GM19324 (cell line): ENCODE data around the gene POLD2.

Source experiments
- ATAC-seq: cut with Tn5 transposase; IDR thresholded peaks from one replicate; pipeline ENCODE4 v1.9.1; 2021; ENCODE audit warnings: mild to moderate bottlenecking, moderate library complexity; ENCODE audit not compliant: unreplicated experiment, low FRiP score

Gene POLD2

DNA sequence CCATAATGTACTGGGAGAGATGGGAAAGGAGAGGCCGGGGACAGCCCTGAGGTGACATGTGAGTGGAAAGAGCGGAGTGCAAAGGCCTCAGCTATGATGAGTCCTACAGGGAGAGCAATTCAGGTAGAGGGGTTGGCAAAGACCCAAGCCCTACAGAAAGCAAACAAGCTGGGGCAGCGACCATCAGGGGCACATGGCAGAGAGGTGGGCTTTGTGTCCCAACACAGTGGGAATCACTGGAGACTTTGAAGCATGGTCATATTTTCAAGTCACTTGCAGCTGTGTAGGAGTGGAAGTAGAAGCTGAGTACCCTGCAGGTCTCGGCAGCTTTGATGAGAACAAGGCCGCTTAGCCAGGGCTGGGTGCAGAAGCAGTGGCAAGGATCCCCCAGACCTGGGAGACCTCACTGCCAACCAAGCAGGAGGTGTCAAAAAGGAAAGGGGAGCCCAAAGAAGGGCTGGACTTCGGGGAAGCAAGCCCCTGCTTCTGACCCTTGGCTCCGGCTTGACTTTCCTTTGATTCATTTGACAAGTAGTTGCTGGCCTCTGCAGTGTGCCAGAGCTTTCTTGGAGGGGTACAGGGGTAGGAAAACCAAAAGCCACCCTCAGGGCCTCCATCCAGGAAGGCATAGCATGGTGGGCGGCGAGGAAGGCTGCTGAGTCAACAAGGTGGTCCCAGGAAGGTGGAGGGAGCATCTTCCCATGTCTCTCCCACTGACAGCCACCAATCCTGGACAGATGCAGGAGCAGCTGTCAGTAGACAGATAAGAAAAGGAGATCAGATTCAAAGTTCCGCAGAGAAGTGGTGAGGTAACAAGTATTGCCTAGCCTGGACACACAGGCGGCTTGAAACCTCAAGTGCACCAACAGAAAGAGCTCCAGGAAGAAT is 56.0 kb downstream of the POLD2 start:
- no peak for ATAC-seq

DNA sequence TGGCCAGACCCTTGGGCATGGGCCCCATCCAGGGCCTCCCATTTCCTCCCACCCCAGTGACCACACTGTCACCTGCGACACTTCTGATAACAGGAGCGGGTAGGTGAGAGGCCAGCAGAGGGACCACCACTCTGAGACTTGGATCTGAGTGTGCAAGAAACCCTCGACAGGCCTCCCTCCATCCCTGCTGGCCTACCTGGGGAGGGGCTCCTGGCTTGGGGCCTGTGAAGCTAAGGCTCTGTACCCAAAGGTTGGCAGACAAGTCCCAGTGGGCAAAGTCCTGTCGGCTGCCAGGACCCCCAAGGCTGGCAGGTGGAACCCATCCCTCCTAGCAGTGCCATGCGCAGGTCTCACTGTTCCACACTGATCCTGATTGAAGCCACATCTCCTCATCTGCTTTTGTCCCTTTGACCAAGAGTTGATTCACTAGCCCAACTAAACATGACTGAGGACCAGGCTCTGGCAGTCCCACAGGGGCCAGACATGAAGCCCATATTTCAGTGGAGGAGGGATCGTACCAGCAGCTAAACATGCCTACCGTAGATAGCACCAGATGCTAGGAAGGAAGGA is 56.8 kb downstream of the POLD2 start:
- no peak for ATAC-seq

DNA sequence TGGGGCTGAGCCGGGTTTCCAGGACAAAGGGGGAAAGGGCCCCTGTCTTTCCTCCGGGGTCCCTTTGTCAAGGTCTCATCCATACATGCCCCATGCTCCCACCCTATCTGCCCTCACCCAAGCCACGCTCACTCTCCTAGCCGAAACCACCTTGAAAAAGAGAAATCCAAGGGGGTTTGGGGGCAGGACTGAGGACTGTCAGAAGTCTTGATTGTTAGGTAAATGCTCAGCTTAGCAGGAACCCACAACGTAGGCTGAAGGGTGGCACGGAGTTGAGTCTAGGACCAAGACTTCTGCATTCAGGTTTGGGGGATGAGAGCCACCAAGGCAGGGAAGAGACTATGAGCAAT is 57.3 kb downstream of the POLD2 start:
- ATAC-seq, result no peak

DNA sequence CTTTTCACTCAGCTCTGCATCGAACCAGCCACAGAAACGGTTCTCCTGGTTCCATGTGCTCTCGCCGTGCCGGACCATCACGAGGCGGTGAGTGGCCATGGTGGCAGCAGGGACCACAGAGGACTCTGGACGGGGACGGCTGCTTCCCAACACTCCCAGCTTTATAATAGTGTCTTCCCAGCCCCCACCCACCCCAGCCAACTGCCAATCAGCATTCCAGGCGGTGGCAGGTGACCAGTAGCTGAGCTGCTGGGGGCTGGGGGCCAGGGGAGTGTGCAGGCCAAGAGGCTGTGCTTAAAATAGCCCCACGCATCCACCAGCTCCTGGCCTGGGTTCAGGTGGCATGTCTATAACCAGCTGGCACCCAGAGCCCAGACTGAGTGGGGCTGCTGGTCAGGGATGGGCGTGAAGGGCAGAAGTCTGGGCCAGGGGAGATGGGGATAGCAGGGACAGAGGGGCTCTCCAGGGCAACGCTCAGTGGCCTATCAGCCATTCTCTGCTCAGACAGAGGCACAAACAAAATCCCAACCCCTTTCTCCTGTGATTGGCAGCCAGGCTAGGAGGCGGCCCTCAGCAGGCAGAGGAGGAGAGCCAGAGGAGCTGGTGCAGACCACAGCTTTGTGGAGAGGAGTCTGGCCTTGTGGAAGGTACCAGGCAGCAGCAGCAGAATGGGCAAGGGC is 57.8 kb downstream of the POLD2 start, which contains the start of gene PGAM2:
Gene PGAM2 (minus strand): TSS at position 137 of the 680 bp plus-strand sequence. CDS start 38 bp downstream, at position 99.
- no peak for ATAC-seq

DNA sequence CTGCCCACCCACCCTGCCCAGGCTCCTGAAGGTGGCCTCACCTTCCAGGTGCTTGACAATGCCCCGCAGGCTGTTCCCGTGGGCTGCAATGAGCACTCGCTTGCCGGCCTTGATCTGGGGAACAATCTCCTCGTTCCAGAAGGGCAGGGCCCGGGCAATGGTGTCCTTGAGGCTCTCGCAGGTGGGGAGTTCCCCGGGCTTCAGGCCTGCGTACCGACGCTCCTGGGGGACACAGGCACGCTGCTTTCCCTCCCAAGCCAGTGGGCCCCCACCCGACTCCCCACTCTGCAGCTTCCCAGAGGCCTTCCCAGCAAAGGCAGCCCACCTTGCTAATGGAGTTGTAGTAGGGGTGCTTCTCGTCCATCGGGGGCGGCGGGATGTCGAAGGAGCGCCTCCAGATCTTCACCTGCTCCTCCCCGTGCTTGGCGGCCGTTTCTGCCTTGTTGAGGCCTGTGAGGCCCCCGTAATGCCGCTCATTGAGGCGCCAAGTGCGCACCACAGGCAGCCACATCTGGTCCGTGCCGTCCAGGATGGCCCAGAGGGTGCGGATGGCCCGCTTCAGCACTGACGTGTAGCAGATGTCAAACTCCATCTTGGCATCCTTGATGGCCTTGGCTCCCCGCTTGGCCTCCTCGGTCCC is 58.4 kb downstream of the POLD2 start:
- ATAC-seq, result no peak
